H4 (cell line): ENCODE data around the gene MCM9. TPM values are rescaled to one million over a fixed set of nuclear protein-coding genes. Genes with fewer than 3 reads are reported as not detected.
A peak's percentile ranks its signal among the peaks of the same experiment; 100 is the strongest.
"Not testable (repeated sequence)": the region's sequence is repeated elsewhere in the genome, so short reads cannot be mapped to it uniquely, and the experiment has no call there.

Experiments used
- DNase-seq: peaks from one replicate; pipeline ENCODE4 v3.0.0-alpha.2; 2015; ENCODE audit warnings: low spot score
- total RNA-seq: library from RNA; depleted of rRNA; stranded (reverse); fragments of >200 nt; shearing (Covaris generic); gene quantifications from 2 replicates; pipeline ENCODE4 v1.2.3, GENCODE V29; 2014

The MCM9 gene
- total RNA-seq, 1 experiment from 2014 or later, result 3.7 TPM

- DNase-seq, result peak; percentile 55
Observed at GRCh38 chr6:118800394-118801071, 134.4 kb downstream of the MCM9 start.

DNA sequence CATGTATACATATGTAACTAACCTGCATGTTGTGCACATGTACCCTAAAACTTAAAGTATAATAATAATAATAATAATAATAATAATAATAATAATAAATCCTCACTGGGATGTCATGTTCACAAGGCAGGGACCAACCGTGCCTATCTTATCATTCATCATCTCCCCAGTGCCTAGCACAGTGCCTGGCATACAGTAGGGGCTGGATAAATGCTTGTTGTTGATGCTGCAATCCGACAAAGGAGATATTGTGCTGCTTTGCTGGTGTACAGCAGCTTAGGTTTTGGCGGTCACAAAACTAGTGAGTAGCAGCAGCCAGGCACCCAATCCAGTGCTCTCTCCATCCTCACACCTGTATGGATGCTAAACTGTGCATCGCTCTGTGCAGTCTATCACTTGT, 135.1 kb downstream of the MCM9 start:
- DNase-seq, result no peak

- DNase-seq, result not testable (repeated sequence)
Observed at GRCh38 chr6:118796548-118796947, 138.4 kb downstream of the MCM9 start.

DNA sequence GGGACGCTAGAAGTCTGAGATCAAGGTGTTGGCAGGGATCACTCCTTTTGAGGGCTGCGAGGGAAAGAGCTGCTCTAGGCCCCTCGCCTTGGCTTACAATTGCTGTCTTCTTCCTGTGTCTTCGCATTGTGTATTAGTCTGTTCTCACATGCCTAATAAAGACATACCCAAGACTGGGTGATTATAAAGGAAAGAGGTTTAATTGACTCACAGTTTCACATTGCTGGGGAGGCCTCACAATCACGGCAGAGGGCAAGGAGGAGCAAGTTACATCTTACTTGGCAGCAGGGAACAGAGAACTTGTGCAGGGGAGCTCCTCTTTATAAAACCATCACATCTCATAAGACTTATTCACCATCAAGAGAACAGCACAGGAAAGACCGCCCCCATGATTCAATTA, 143.5 kb downstream of the MCM9 start:
- DNase-seq, result no peak

GRCh38 chr6:118789954-118790353, 145.0 kb downstream of the MCM9 start:
- no peak for DNase-seq

- DNase-seq, result no peak
Observed at GRCh38 chr6:118789419-118789818, 145.5 kb downstream of the MCM9 start.

GRCh38 chr6:118788702-118789101, 146.3 kb downstream of the MCM9 start:
- DNase-seq, result no peak

GRCh38 chr6:118787724-118788423, 147.1 kb downstream of the MCM9 start:
- DNase-seq, result no peak

DNA sequence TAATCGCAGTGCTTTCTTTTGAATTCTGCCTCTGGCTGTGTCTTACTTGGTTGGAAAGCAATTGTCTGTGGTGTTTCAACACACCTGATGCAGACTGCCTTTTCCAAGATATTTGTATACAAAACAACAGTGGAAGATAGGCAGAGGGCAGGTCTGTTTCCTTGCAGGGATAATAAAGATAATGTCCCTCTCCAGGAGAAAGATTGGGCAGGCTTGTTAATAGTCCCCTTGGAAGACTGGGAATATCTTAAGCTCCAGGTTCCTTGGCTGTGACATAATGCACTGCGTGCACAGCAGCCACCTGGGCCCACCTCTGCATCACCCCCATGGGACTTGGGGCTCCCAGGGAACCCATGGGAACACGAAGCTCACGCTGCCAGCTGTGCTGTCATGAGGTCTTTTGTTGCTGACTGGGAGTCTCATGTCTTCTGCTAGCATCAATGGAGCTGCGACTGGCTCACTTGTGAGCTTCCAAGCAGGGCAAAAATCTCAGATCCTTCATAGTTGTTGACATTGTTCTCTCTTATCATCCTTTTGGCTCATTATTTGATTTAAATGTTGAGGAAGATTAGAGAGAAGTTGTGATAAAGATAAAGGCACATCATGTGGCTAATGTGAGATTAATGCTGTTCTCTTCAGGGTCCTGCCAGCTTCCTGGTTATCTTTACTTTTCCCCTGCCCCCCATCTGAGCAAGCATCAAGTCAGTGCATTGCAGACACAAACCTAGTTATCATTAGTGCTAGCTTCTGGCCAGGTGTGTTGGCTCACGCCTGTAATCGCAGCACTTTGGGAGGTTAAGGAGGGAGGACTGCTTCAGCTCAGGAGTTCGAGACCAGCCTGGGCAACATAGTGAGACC, 148.1 kb downstream of the MCM9 start:
- DNase-seq, result no peak

DNA sequence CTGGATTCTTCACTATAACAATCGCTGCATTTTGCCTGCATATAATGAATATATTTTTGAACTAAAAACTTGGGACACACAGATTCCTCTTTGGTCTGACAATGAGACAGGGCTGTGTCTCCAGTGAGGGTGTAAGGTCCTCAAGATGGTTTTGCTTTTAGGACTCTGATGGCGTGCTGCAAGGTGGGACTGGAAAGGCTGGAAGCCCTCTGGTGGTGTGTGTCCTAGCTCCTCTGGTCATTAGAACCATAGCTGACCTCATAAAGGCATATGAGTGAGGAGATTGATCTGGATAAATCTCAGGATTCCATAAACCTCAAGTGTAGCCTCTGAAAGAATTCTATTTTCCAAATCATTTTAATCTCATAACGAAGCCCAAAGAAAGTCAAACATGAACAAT, 149.4 kb downstream of the MCM9 start:
- DNase-seq, result no peak

DNA sequence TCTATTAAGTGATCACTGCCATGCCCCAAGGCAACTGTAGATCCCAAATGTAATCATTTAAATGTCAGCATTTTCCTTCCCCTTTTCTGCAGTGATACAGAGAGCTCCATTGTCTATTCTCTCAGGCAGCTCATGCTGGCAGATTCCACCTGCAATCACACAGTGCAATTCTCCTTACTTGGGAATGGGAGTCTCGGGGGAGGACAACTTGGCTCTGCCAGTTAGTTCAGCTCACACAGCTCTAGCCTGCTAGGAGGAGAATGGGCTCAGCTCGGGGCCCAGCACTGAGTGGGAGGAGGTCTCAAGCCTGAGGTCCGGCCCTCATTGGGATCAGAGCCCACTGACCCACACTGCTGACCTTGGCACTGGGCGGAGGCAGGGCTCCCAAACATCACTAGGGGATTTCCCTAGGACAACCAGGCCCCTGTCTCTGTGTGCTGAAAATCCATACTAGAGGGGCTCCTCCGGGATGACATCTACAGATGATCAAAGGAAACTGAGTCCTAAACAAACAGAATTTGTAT, 150.3 kb downstream of the MCM9 start:
- DNase-seq, result no peak

DNA sequence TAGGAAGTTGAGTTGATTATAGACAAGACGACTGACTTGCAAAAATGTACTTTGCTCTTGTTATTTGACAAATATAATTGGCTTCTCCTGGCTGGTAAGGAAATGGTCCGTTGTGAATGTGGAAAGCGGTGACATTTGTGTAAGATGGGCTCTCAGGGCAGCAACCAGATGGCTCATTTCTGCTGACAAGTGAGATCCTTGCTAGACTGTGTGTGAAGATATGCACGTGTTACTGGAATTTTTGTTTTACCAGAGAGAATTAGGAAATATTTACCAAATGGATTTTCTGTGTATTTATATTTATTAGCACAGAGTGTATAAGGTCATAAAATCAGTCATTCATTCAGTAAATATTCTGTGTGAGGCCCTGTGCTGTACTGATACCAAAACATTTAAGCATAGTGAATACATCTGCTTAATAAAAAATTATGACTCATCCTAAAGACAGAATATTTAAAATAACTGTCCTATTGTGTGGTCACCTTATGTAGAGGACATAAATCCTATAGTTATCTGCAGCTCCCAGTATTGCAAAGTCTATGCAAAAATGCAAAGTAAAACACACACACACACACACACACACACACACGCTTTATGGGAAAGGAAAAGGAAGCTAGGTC, 150.9 kb downstream of the MCM9 start:
- DNase-seq, result no peak

DNA sequence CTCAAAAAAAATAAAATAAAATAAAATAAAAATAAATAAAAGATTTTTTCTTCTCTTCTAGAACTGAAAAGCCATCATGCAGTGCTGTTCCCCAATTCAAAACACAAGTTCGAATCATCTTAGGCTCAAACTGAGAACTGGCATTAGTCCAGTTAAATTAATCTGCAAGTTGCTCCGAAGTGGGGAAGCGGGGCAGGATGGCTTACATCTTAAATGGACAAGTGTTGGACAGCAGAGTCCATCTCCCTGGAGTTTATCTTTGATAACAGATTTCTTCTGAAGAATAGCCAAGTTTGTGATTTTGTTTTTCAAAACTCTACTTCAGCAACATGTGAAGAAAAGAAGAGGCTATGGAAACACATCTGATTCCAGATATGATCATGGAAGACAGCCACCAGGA, 152.3 kb downstream of the MCM9 start:
- DNase-seq, result no peak

DNA sequence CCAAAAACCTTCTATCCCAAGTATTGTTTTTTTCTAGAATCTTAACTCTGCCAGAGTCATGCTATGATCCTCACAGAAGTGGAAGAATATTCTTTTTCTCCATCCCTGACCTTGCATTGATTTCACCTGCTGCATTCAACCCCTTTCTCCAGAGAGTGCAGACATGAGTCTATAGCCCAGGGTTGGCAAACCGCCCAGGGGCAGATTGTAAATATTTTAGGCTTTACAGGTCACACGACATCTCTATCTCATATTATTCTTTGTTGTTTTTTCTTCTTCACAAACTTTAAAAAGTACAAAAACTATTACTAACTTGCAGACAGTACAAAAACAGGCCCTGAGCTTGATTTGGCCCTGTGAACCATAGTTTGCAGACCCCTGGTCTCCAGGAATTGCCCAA, 153.1 kb downstream of the MCM9 start:
- DNase-seq, result no peak

- no peak for DNase-seq
Observed at GRCh38 chr6:118780668-118781067, 154.3 kb downstream of the MCM9 start.

- DNase-seq, result peak; percentile 41
Observed at GRCh38 chr6:118776607-118777549, 158.1 kb downstream of the MCM9 start.

GRCh38 chr6:118775381-118775780, 159.6 kb downstream of the MCM9 start:
- no peak for DNase-seq

DNA sequence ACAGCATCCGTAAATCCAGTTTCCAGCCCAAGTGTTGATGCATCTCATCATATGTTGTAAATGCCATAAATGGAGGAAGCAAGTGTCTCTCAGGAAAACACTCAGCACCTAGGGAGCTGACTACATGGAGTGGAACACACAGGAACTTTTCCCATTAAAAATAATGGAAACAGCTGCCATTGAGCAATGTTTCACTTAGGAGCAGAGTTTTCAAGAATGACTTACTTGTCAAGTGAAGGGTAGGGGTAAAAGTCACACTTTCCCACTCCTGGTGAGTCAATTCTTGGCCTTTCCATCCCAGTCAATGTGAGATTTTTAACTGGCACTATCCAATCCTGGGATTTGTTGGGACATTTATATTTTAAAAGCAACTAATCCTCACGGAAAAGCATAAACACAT, 160.4 kb downstream of the MCM9 start:
- no peak for DNase-seq

DNA sequence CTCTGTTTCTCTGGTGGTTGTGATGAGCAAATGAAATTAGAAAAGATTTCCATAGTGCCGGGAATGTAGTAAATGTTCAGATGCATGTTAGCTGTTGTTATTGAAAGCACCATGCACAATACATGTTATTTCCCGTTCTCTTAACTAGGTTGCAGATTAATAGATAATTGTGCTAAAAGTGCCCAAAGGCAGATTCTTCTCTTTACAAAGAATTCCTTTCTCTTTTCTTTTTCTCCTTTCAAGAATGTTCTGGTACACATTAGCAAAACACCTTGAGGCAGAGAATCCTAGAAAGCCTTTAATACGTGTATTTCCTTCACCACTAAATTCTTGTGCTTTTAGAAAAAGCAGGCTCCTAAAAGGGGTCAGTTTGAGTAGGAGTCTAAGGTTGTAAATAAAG, 162.1 kb downstream of the MCM9 start:
- DNase-seq, result no peak

DNA sequence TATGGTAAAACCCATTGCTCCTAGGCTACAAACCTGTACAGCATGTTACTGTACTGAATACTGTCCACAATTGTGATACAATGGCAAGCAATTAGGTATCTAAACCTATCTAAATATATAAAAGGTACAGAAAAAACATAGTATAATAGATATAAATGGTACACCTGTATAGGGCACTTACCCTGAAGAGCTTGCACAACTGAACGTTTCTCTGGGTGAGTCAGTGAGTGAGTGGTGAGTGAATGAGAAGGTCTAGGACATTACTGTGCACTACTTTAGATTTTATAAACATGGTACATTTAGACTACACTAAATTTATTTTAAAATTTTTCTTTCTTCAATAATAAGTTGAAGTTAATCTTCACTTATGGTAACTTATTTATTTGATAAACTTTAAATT, 163.7 kb downstream of the MCM9 start:
- no peak for DNase-seq

GRCh38 chr6:118770835-118771234, 164.1 kb downstream of the MCM9 start:
- DNase-seq, result no peak
